Neural cell (in vitro differentiated cells): ENCODE measurements around the gene IHH. TPM values are rescaled to one million over a fixed set of nuclear protein-coding genes. Genes with fewer than 3 reads are reported as not detected.

Experiments used
- H2AFZ ChIP-seq: fragments of 200-600, 300-800 bp; sonication (generic), shearing (Covaris generic); 2 replicates; pipeline ENCODE4 v1.6.0; 2014; ENCODE audit warnings: low read depth, mild to moderate bottlenecking, antibody characterized with exemption, low read length, moderate library complexity
- H3F3A ChIP-seq: fragments of 200-600 bp; shearing (Covaris generic); 2 replicates; pipeline ENCODE4 v1.6.1; 2016; ENCODE audit warnings: mild to moderate bottlenecking, moderate library complexity, mixed read lengths, antibody characterized with exemption, low read length; ENCODE audit not compliant: insufficient read depth, poor library complexity, severe bottlenecking
- H3K27ac ChIP-seq: fragments of 200-600, 300-800 bp; sonication (generic), shearing (Covaris generic); 2 replicates; pipeline ENCODE4 v1.5.1; 2014; ENCODE audit warnings: mild to moderate bottlenecking, low read length, moderate library complexity
- H3K27me3 ChIP-seq: fragments of 300-800, 200-600 bp; sonication (generic), shearing (Covaris generic); 2 replicates; pipeline ENCODE4 v1.6.0; 2014; ENCODE audit warnings: mild to moderate bottlenecking, low read depth, low read length, moderate library complexity; ENCODE audit not compliant: insufficient read depth
- H3K36me3 ChIP-seq: fragments of 300-800, 200-600 bp; sonication (generic), shearing (Covaris generic); 2 replicates; pipeline ENCODE4 v1.5.1; 2014; ENCODE audit warnings: mild to moderate bottlenecking, antibody characterized with exemption, low read length, moderate library complexity; ENCODE audit not compliant: insufficient read depth
- H3K4me2 ChIP-seq: fragments of 300-800, 200-600 bp; sonication (generic), shearing (Covaris generic); 2 replicates; pipeline ENCODE4 v1.6.0; 2014; ENCODE audit warnings: mild to moderate bottlenecking, low read length
- H3K4me3 ChIP-seq: fragments of 300-800, 200-600 bp; sonication (generic), shearing (Covaris generic); 2 replicates; pipeline ENCODE4 v1.5.1; 2014; ENCODE audit warnings: mild to moderate bottlenecking, low read length, moderate library complexity
- H3K79me2 ChIP-seq: fragments of 200-600 bp; shearing (Covaris generic); replicated peaks from 2 replicates; pipeline ENCODE4 v1.6.0; 2014; ENCODE audit warnings: mild to moderate bottlenecking, low read length, moderate library complexity; ENCODE audit not compliant: insufficient read depth
- H3K9ac ChIP-seq: fragments of 300-800, 200-600 bp; sonication (generic), shearing (Covaris generic); 2 replicates; pipeline ENCODE4 v1.6.1; 2016; ENCODE audit warnings: mild to moderate bottlenecking, low read length, mixed read lengths
- H3K9me2 ChIP-seq: fragments of 200-600 bp; shearing (Covaris generic); 2 replicates; pipeline ENCODE4 v1.6.1; 2016; ENCODE audit warnings: mild to moderate bottlenecking, low read length, mixed read lengths; ENCODE audit not compliant: insufficient read depth
- H3K9me3 ChIP-seq: fragments of 200-600, 300-800 bp; sonication (generic), shearing (Covaris generic); 2 replicates; pipeline ENCODE4 v1.6.1; 2016; ENCODE audit warnings: mild to moderate bottlenecking, mixed run types, low read length, moderate library complexity, mixed read lengths
- H4K20me1 ChIP-seq: fragments of 200-600 bp; shearing (Covaris generic); 2 replicates; pipeline ENCODE4 v1.6.1; 2016; ENCODE audit warnings: mild to moderate bottlenecking, mixed run types; ENCODE audit not compliant: insufficient read depth
- CTCF ChIP-seq: fragments of 450-650 bp; IDR thresholded peaks from 2 replicates; pipeline ENCODE4 v1.5.1; 2014; ENCODE audit warnings: antibody characterized with exemption, mild to moderate bottlenecking, moderate library complexity; ENCODE audit not compliant: poor library complexity, severe bottlenecking
- EP300 ChIP-seq: fragments of 450-650 bp; conservative IDR thresholded peaks from 2 replicates; pipeline ENCODE4 v1.6.1; 2014; ENCODE audit warnings: antibody characterized with exemption, mild to moderate bottlenecking, moderate library complexity; ENCODE audit not compliant: poor library complexity, severe bottlenecking
- EZH2 ChIP-seq: fragments of 200-600, 300-800 bp; shearing (Covaris generic), sonication (generic); IDR thresholded peaks from 2 replicates; pipeline ENCODE4 v1.6.1; 2014; ENCODE audit warnings: antibody characterized with exemption, low read length, borderline replicate concordance, mild to moderate bottlenecking; ENCODE audit not compliant: insufficient read depth, poor library complexity, severe bottlenecking
- MXI1 ChIP-seq: fragments of 450-650 bp; conservative IDR thresholded peaks from 2 replicates; pipeline ENCODE4 v1.6.1; 2014; ENCODE audit warnings: antibody characterized with exemption, mild to moderate bottlenecking; ENCODE audit not compliant: poor library complexity, severe bottlenecking
- POLR2AphosphoS5 ChIP-seq: IDR thresholded peaks from 2 replicates; pipeline ENCODE4 v1.6.1; 2012
- RAD21 ChIP-seq: fragments of 450-650 bp; conservative IDR thresholded peaks from 2 replicates; pipeline ENCODE4 v1.6.1; 2014; ENCODE audit warnings: antibody characterized with exemption, mild to moderate bottlenecking, moderate library complexity
- SMC3 ChIP-seq: fragments of 450-650 bp; conservative IDR thresholded peaks from 2 replicates; pipeline ENCODE4 v1.6.1; 2014; ENCODE audit warnings: antibody characterized with exemption, mild to moderate bottlenecking, moderate library complexity; ENCODE audit not compliant: poor library complexity
- TAF1 ChIP-seq: IDR thresholded peaks from 2 replicates; pipeline ENCODE4 v1.6.1; 2012; ENCODE audit warnings: low read depth
- polyA plus RNA-seq: library from polyadenylated mRNA; depleted of rRNA; stranded (reverse); fragments of >200 nt; gene quantifications from 2 replicates; pipeline ENCODE4 v1.2.3, GENCODE V29; 2014
- small RNA-seq, 3 experiments: library from RNA; depleted of rRNA; stranded (forward); fragments of <200 nt; gene quantifications; one replicate each; pipeline ENCODE3, GENCODE V24; 2012
- TF ChIP-seq, protein P1 (sequence below): IDR thresholded peaks from 2 replicates; pipeline ENCODE4 v1.6.1; 2012; ENCODE audit warnings: borderline replicate concordance

IHH gene
- polyA plus RNA-seq, 1 donor from 2014 or later, result not detected

- H3K36me3 ChIP-seq, result no peaks in the 10 kb centered on the region
- TF ChIP-seq TAF1, result no peak
- no peak for TF ChIP-seq CTCF
- TF ChIP-seq, protein P1, sequence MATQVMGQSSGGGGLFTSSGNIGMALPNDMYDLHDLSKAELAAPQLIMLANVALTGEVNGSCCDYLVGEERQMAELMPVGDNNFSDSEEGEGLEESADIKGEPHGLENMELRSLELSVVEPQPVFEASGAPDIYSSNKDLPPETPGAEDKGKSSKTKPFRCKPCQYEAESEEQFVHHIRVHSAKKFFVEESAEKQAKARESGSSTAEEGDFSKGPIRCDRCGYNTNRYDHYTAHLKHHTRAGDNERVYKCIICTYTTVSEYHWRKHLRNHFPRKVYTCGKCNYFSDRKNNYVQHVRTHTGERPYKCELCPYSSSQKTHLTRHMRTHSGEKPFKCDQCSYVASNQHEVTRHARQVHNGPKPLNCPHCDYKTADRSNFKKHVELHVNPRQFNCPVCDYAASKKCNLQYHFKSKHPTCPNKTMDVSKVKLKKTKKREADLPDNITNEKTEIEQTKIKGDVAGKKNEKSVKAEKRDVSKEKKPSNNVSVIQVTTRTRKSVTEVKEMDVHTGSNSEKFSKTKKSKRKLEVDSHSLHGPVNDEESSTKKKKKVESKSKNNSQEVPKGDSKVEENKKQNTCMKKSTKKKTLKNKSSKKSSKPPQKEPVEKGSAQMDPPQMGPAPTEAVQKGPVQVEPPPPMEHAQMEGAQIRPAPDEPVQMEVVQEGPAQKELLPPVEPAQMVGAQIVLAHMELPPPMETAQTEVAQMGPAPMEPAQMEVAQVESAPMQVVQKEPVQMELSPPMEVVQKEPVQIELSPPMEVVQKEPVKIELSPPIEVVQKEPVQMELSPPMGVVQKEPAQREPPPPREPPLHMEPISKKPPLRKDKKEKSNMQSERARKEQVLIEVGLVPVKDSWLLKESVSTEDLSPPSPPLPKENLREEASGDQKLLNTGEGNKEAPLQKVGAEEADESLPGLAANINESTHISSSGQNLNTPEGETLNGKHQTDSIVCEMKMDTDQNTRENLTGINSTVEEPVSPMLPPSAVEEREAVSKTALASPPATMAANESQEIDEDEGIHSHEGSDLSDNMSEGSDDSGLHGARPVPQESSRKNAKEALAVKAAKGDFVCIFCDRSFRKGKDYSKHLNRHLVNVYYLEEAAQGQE, result no peak
- no peak for TF ChIP-seq MXI1
- TF ChIP-seq SMC3, result no peak
- no peak for TF ChIP-seq POLR2AphosphoS5
- TF ChIP-seq EZH2, result no peak
- no peak for TF ChIP-seq EP300
- no peak for TF ChIP-seq RAD21
- H3K4me2 ChIP-seq, result no peak overlapping the region
- H3K4me3 ChIP-seq, result no peak overlapping the region
- no peaks in the 10 kb centered on the region for H4K20me1 ChIP-seq
- H3K9me3 ChIP-seq, result no peaks in the 10 kb centered on the region
- no peaks in the 10 kb centered on the region for H3K9me2 ChIP-seq
- H3F3A ChIP-seq, result no peaks in the 10 kb centered on the region
- no peak overlapping the region for H2AFZ ChIP-seq
- no peak overlapping the region for H3K9ac ChIP-seq
- no peaks in the 10 kb centered on the region for H3K79me2 ChIP-seq
- H3K27me3 ChIP-seq, result peaks cover 44% of the 10 kb centered on the region
- no peak overlapping the region for H3K27ac ChIP-seq
Measured at GRCh38 chr2:219009294-219009693, 51.4 kb downstream of the IHH start.

Small RNA genes lying within 50 kb of the gene (small RNA-seq; reads per million reads assigned to genes)
- 0.16 to 1.0 (median 0.52) reads per million in 3 experiments for gene MIR3131
- 0 to 0.08 (median 0) reads per million in 3 experiments for gene RN7SL764P

Other genes with a start within 250 kb of the IHH start
- not detected in 2 replicates for gene PRKAG3, start 229.1 kb downstream of the IHH start, polyA plus RNA-seq
- gene WNT6, start 201.1 kb downstream of the IHH start, polyA plus RNA-seq, result not detected in 2 replicates
- 0.14 and 0.20 TPM in 2 replicates for gene WNT10A, start 180.1 kb downstream of the IHH start, polyA plus RNA-seq
- 2.0 and 3.1 TPM in 2 replicates for gene CDK5R2, start 101.3 kb downstream of the IHH start, polyA plus RNA-seq
- gene FEV, start 75.7 kb downstream of the IHH start, polyA plus RNA-seq, result not detected in 2 replicates
- gene CRYBA2, start 67.5 kb downstream of the IHH start, polyA plus RNA-seq, result not detected in 2 replicates
- 1.1 and 1.7 TPM in 2 replicates for gene CFAP65, start 19.4 kb downstream of the IHH start, polyA plus RNA-seq
- 10.7 and 12.7 TPM in 2 replicates for gene NHEJ1, start 99.9 kb upstream of the IHH start, polyA plus RNA-seq
- 0.12 and 0.28 TPM in 2 replicates for gene SLC23A3, start 109.1 kb upstream of the IHH start, polyA plus RNA-seq
- gene CNPPD1, start 116.0 kb upstream of the IHH start, polyA plus RNA-seq, result 87.7 and 89.1 TPM in 2 replicates
- gene RETREG2, start 117.4 kb upstream of the IHH start, polyA plus RNA-seq, result 156 and 164 TPM in 2 replicates
- gene ZFAND2B, start 145.9 kb upstream of the IHH start, polyA plus RNA-seq, result 73.6 and 101 TPM in 2 replicates
- 28.1 and 37.0 TPM in 2 replicates for gene ABCB6, start 158.0 kb upstream of the IHH start, polyA plus RNA-seq
- gene ATG9A, start 168.7 kb upstream of the IHH start, polyA plus RNA-seq, result 25.6 and 26.2 TPM in 2 replicates
- gene ANKZF1, start 168.9 kb upstream of the IHH start, polyA plus RNA-seq, result 185 and 204 TPM in 2 replicates
- gene GLB1L, start 184.5 kb upstream of the IHH start, polyA plus RNA-seq, result 8.0 and 12.9 TPM in 2 replicates
- 64.9 and 96.5 TPM in 2 replicates for gene STK16, start 184.6 kb upstream of the IHH start, polyA plus RNA-seq
- not detected in 2 replicates for gene TUBA4B, start 192.3 kb upstream of the IHH start, polyA plus RNA-seq
- 0.82 TPM in 1 of 2 replicates, not detected in the other for gene TUBA4A, start 193.0 kb upstream of the IHH start, polyA plus RNA-seq
- gene DNAJB2, start 218.4 kb upstream of the IHH start, polyA plus RNA-seq, result 145 and 172 TPM in 2 replicates
- gene PTPRN, start 248.5 kb upstream of the IHH start, polyA plus RNA-seq, result 66.4 and 82.1 TPM in 2 replicates